ENCODE measurements around the gene TIMM13.
"Not testable (repeated sequence)": the region's sequence is repeated elsewhere in the genome, so short reads cannot be mapped to it uniquely, and the experiment has no call there.

Gene TIMM13

GRCh38 chr19:2427429-2428320, at the start of gene TIMM13:
TSS of gene TIMM13 (minus strand) at chr19:2427586. CDS start at chr19:2427533, 53 bp downstream.
- DNase-seq = peak; percentile 99

GRCh38 chr19:2476451-2477140, 49.2 kb upstream of the TIMM13 start:
- DNase-seq = peak; percentile 89

- peak; percentile 98 for DNase-seq
These were observed 48.5 kb upstream of the TIMM13 start, which contains the start of gene GADD45B for GRCh38 chr19:2475702-2476450. TSS of gene GADD45B (plus strand) at chr19:2476127. CDS start at chr19:2476359, 232 bp downstream.

DNA sequence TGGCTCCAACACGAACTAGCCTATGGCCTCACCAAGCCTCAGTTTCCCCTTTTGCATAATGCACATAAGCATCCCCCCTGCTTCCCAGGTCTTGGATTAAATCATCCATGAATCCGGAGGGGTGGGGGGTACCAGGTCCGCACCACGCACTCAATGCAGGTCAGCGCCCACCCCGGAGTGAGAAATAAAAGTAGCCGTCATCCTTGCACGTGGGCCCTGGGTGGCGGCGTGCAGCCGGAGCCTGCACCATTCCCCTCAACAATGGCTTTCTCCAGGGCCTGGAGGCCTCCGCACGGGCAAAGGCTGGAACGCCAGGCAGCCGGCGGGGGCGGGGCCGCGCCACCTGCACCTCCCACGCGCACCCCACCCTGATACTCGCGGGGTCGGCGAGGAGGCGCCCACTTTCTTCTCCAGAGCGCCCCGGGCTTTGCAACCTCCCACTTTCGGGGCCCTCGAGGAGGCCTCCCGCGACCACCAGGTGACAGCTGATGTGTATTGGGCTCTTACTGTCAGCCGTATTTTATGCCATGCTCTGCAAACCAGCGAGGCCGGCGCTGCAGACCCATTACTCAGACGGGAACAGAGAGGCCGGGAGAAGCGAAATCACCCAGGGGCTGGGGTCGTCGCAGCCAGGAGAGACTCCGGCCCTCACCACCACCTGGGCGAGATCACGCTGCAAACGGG, 47.8 kb upstream of the TIMM13 start:
- DNase-seq = peak; percentile 85

- peak; percentile 97 for DNase-seq
These were observed 47.0 kb upstream of the TIMM13 start for GRCh38 chr19:2474232-2475017.

- not testable (repeated sequence) for DNase-seq
These were observed 42.5 kb upstream of the TIMM13 start for GRCh38 chr19:2469915-2470200.

DNA sequence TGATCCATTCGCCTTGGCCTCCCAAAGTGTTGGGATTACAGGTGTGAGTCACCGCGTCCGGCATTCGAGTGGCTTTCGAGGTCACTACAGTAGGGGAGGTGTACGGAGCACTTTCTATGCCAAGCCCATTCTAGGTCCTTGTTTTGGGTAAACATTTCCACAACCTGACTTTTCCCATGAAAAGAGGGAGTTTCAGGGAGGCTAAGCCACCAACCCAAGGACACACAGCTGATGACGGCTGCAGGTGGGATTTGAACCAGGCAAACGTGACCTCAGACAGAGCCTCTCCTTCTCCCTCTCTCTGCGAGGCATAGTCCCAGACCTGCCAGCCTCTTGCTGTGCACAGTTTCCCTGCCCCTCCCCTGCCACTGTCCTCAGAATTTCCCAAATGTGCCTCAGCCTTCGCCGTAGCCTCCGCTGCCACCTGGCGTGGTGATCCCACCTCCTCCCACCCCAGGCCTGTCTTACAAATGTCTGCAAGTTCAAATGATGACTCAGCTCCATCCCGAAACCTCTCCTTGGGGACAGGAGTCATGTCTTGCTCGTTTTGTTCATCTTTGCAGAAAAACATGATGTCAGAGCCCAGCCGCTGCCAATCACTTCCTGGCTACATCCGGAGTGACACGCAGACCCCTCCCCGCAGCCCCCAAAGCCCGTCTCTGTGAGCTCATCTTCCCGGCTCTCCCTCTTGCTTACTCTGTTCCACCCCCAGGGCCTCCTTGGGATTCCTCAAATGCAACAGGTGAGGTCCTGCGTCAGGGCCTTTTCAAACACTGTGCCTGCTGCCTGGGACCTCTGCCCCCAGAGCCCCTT, 41.9 kb upstream of the TIMM13 start:
- DNase-seq = no peak

DNA sequence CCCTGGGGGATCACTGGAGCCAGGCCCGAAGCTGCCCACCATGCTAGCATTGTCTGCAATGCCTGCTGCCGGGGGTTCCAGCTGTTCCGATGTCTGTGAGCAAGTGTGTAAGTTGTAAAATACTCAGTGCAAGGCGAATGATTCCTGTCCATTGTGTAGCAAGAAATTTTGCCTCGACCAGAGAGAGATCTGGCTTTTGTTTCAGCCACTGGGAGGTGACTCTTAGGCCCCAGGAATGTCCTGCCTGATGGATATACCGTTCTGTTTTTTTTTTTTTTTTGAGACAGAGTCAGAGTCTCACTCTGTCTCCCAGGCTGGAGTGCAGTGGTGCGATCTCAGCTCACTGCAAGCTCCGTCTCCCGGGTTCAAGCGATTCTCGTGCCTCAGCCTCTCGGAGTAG, 41.2 kb upstream of the TIMM13 start:
- no peak for DNase-seq

DNA sequence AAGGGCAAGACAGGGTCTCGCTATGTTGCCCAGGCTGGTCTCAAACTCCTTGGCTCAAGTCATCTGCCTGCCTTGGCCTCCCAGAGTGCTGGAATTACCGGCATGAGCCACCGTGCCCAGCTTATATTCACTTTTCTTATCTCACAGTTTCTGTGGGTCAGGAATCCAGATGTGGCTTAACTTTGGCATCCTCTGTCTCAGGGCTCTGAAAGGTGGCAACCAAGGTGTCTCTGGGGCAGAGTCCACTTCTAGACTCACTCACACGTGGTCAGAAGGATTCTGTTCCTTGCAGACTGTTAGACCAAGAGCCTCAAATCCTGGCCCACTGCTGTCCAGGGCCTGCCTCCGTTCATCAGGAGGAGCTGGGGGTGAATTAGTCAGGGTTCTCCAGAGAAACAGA, 37.0 kb upstream of the TIMM13 start:
- no peak for DNase-seq

DNA sequence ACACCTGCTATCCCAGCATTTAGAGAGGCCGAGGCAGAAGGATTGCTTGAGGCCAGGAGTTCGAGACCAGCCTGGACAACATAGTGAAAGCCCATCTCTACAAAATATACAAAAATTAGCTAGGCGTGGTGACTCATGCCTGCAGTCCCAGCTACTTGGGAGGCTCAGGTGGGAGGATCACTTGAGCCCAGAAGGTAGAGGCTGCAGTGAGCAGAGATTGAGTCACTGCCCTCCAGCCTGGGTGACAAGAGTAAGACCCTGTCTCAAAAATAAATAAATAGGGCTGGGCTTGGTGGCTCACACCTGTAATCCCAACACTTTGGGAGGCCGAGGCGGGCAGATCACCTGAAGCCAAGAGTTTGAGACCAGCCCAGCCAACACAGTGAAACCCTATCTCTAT, 36.3 kb upstream of the TIMM13 start:
- DNase-seq = not testable (repeated sequence)

GRCh38 chr19:2462635-2463421, 35.4 kb upstream of the TIMM13 start:
- DNase-seq = no peak

DNA sequence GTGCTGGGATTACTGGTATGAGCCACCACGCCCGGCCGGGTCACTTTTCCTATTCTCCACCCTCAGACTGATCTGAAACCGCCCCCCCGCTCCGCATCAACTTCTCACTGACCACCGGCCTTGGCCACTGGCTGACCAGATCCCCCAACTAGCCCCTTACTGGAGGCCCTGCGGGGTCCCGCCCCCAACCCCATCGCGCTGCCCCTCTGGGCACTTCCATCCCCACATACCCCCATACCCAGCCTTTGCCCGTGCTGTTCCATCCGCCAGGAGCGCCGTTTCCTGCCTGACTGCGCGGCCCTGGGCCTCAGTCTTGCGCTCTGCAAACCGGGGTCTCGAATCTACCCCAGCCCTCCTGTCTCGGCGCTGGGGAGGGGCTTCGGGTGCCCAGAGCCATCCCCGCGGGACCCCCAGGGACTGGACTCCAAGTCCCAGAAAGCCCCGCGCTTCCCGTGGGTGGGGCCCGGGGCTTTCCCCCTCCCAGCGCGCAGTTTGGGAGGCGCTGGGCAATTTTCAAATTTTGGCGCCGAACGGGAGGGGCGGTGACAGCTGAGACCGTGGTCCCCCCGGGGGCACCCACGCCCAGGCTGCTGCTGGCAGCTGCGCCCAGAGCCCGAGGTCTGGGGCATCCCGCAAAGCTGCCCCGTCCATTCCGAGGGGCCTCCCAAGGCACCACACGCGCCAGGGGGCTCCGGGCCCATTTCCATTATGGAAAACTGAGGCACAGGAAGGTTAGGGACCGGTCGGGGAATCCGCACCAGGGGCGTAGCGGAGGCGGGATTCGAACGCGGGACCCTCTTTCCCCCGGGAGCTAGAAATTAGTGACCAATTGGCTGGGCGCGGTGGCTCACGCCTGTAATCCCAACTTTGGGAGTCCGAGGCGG, 34.6 kb upstream of the TIMM13 start:
- DNase-seq = peak; percentile 86

GRCh38 chr19:2460245-2460644, 32.9 kb upstream of the TIMM13 start:
- DNase-seq = no peak

- DNase-seq = not testable (repeated sequence)
These were observed 31.4 kb upstream of the TIMM13 start for GRCh38 chr19:2458776-2459175.

DNA sequence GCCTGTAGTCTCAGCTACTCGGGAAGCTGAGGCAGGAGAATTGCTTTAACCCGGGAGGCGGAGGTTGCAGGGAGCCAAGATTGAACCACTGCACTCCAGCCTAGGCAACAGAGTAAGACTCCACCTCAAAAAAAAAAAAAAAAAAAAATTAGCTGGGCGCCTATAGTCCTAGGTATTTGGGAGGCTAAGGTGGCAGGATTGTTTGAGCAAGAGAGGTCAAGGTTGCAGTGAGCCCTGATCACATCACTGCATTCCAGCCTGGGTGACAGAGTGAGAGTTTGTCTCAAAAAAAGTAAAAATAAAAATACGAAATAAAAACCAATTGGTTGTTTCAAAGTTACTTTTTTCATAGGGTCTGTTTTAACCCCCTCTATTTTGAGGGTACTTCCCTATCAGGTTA, 30.7 kb upstream of the TIMM13 start:
- no peak for DNase-seq

- no peak for DNase-seq
These were observed 30.1 kb upstream of the TIMM13 start for GRCh38 chr19:2457394-2458037.

GRCh38 chr19:2455851-2456570, 28.6 kb upstream of the TIMM13 start:
- DNase-seq = peak; percentile 84

All from activated effector memory CD4-positive, alpha-beta T cell treated with anti-CD3 and anti-CD28 coated beads, Interleukin-2, amount 50 U/mL, for 16 hours (primary cell).